Measurements from ENCODE around the gene CCDC152. TPM values are rescaled to one million over a fixed set of nuclear protein-coding genes. Genes with fewer than 3 reads are reported as not detected.

CCDC152 gene
- polyA plus RNA-seq, 3 donors = 0.09 to 0.18 (median 0.09) TPM

- no peak overlapping the region for H2AFZ ChIP-seq (ENCODE audit: insufficient read depth, low read depth, low read length, poor library complexity, severe bottlenecking)
- H3K9ac ChIP-seq (ENCODE audit: insufficient read depth, low read length, poor library complexity, severe bottlenecking) = no peak overlapping the region
- no peak for TF ChIP-seq CTCF (IDR thresholded peaks at IDR 0.05)
- H3K4me1 ChIP-seq (ENCODE audit: control insufficient read depth in 1 of 2, insufficient read depth in 2 of 2, low read length in 2 of 2) = no peaks in the 10 kb centered on the region
- Mint-ChIP-seq H3K9me3 (peaks cover 22 to 36% (median 28%) of the 10 kb centered on the region in 7 donors), H3K4me1 (no peaks in the 10 kb centered on the region), H3K36me3 (peaks cover 3% of the 10 kb centered on the region in 2 donors), H3K27me3 (ENCODE audit: low read depth in 3 of 3) (peaks cover 0 to 4% (median 0%) of the 10 kb centered on the region in 3 donors), H3K27ac (no peak overlapping the region), H3K4me3 (no peak overlapping the region)
- H3K4me2 ChIP-seq (replicated peaks; ENCODE audit: extremely low read depth, low read length, poor library complexity, severe bottlenecking) = no peak overlapping the region
- no peak overlapping the region for H3K4me3 ChIP-seq (replicated peaks in 1 of 3; ENCODE audit: low read depth in 2 of 3, low read length in 3 of 3)
- H3K9me3 ChIP-seq (replicated peaks in 1 of 2; ENCODE audit: control insufficient read depth in 1 of 2, insufficient read depth in 1 of 2, low read length in 2 of 2) = peaks cover 11 to 19% of the 10 kb centered on the region in 2 donors
- no peaks in the 10 kb centered on the region for H3K79me2 ChIP-seq (ENCODE audit: insufficient read depth, low read length)
- no peaks in the 10 kb centered on the region for H4K20me1 ChIP-seq (ENCODE audit: insufficient read depth, low read length)
- H3K36me3 ChIP-seq (replicated peaks in 1 of 2; ENCODE audit: control insufficient read depth in 1 of 2, insufficient read depth in 2 of 2, low read length in 2 of 2) = no peaks in the 10 kb centered on the region
- no peak overlapping the region for H3K27ac ChIP-seq (ENCODE audit: low read depth in 1 of 2, low read length in 2 of 2)
- H3K27me3 ChIP-seq (ENCODE audit: control insufficient read depth in 2 of 2, insufficient read depth in 2 of 2, low read length in 2 of 2) = no peaks in the 10 kb centered on the region
- intact Hi-C loops (cut with micrococcal nuclease) = no loop called here
- DNase-seq = no peak
Measured at GRCh38 chr5:42787073-42787472, 30.5 kb downstream of the CCDC152 start.

GRCh38 chr5:42787845-42788244 lies 31.2 kb downstream of the CCDC152 start:
- Histone ChIP-seq H3K4me2 (replicated peaks; ENCODE audit: extremely low read depth, low read length, poor library complexity, severe bottlenecking) (no peak overlapping the region), H3K27ac (ENCODE audit: low read depth in 1 of 2, low read length in 2 of 2) (no peak overlapping the region), H3K9ac (ENCODE audit: insufficient read depth, low read length, poor library complexity, severe bottlenecking) (no peak overlapping the region), H3K9me3 (replicated peaks in 1 of 2; ENCODE audit: control insufficient read depth in 1 of 2, insufficient read depth in 1 of 2, low read length in 2 of 2) (peaks cover 11 to 19% of the 10 kb centered on the region in 2 donors), H3K36me3 (replicated peaks in 1 of 2; ENCODE audit: control insufficient read depth in 1 of 2, insufficient read depth in 2 of 2, low read length in 2 of 2) (no peaks in the 10 kb centered on the region), H3K79me2 (ENCODE audit: insufficient read depth, low read length) (no peaks in the 10 kb centered on the region), H3K4me3 (replicated peaks in 1 of 3; ENCODE audit: low read depth in 2 of 3, low read length in 3 of 3) (no peak overlapping the region), H4K20me1 (ENCODE audit: insufficient read depth, low read length) (no peaks in the 10 kb centered on the region), H3K27me3 (ENCODE audit: control insufficient read depth in 2 of 2, insufficient read depth in 2 of 2, low read length in 2 of 2) (no peaks in the 10 kb centered on the region), H3K4me1 (ENCODE audit: control insufficient read depth in 1 of 2, insufficient read depth in 2 of 2, low read length in 2 of 2) (no peaks in the 10 kb centered on the region), H2AFZ (ENCODE audit: insufficient read depth, low read depth, low read length, poor library complexity, severe bottlenecking) (no peak overlapping the region)
- no peak for DNase-seq
- no peaks in the 10 kb centered on the region for H3K4me1 Mint-ChIP-seq
- intact Hi-C loops (cut with micrococcal nuclease) = no loop called here
- peaks cover 3% of the 10 kb centered on the region in 2 donors for H3K36me3 Mint-ChIP-seq
- TF ChIP-seq CTCF (IDR thresholded peaks at IDR 0.05) = no peak
- no CpG with 5 or more reads among the region's 1 CpG for WGBS (ENCODE audit: insufficient coverage)
- H3K9me3 Mint-ChIP-seq = peaks cover 22 to 36% (median 28%) of the 10 kb centered on the region in 7 donors
- peaks cover 0 to 3% (median 0%) of the 10 kb centered on the region in 3 donors for H3K27me3 Mint-ChIP-seq (ENCODE audit: low read depth in 3 of 3)
- H3K27ac Mint-ChIP-seq = no peak overlapping the region
- no peak overlapping the region for H3K4me3 Mint-ChIP-seq

Measured in CD14-positive monocyte (primary cell).